Natural killer cell (primary cell): Measurements from ENCODE around the gene GABBR2. TPM values are rescaled to one million over a fixed set of nuclear protein-coding genes. Genes with fewer than 3 reads are reported as not detected.

Experiments used
- ATAC-seq, 3 donors: fragments of 150-1000 bp in 2 of 3; fragments of 200-7000 bp in 1 of 3; cut with Tn5 transposase; 1 replicate in 1 of 3; 2 replicates in 2 of 3; pipeline ENCODE4 v1.10.0; 2021; ENCODE audit warnings: mild to moderate bottlenecking in 2 of 3, moderate library complexity in 2 of 3
- DNase-seq, 2 donors: peaks; one replicate each; pipeline versions ENCODE4 v3.0.0 to v3.0.0-alpha.2; 2013 to 2021; ENCODE audit warnings: mixed read lengths in 1 of 2
- H3K27ac ChIP-seq: one replicate; pipeline ENCODE4 v1.5.1; 2013; ENCODE audit warnings: mild to moderate bottlenecking, low read length
- H3K27me3 ChIP-seq: one replicate; pipeline ENCODE4 v1.6.1; 2013; ENCODE audit warnings: low read length; ENCODE audit not compliant: control insufficient read depth, insufficient read depth
- H3K36me3 ChIP-seq: one replicate; pipeline ENCODE4 v1.6.1; 2013; ENCODE audit warnings: low read length; ENCODE audit not compliant: control insufficient read depth, insufficient read depth
- H3K4me1 ChIP-seq: one replicate; pipeline ENCODE4 v1.6.1; 2013; ENCODE audit warnings: low read length; ENCODE audit not compliant: control insufficient read depth, insufficient read depth
- H3K4me3 ChIP-seq: one replicate; pipeline ENCODE4 v1.5.1; 2013; ENCODE audit warnings: low read length
- H3K9me3 ChIP-seq: one replicate; pipeline ENCODE4 v1.6.1; 2013; ENCODE audit warnings: low read length; ENCODE audit not compliant: control insufficient read depth, insufficient read depth
- H3K27ac Mint-ChIP-seq, 2 donors: one replicate each; pipeline ENCODE4 v1.8.0; 2022; ENCODE audit warnings: mild to moderate bottlenecking in 2 of 2, mixed read lengths in 2 of 2, moderate library complexity in 1 of 2
- H3K27me3 Mint-ChIP-seq, 2 donors: one replicate each; pipeline ENCODE4 v1.8.0; 2022; ENCODE audit warnings: low read depth in 2 of 2, mixed read lengths in 2 of 2
- H3K36me3 Mint-ChIP-seq: one replicate; pipeline ENCODE4 v1.8.0; 2022; ENCODE audit warnings: mixed read lengths
- H3K4me1 Mint-ChIP-seq, 2 donors: one replicate each; pipeline ENCODE4 v1.8.0; 2022; ENCODE audit warnings: mixed read lengths in 2 of 2
- H3K4me3 Mint-ChIP-seq: one replicate; pipeline ENCODE4 v1.8.0; 2022; ENCODE audit warnings: mild to moderate bottlenecking, moderate library complexity, mixed read lengths
- H3K9me3 Mint-ChIP-seq, 2 donors: one replicate each; pipeline ENCODE4 v1.8.0; 2022; ENCODE audit warnings: mixed read lengths in 2 of 2
- CTCF ChIP-seq: fragments of 200-600 bp; IDR thresholded peaks from one replicate; pipeline ENCODE4 v1.8.0; 2022; ENCODE audit warnings: antibody characterized with exemption
- WGBS: methylation state at CpG from one replicate; pipeline ENCODE4 v1.1.7; 2013; ENCODE audit warnings: missing lambda C conversion rate; ENCODE audit not compliant: insufficient coverage; 5-methylcytosine and 5-hydroxymethylcytosine counted together
- intact Hi-C: fragments of 100-400 bp; cut with micrococcal nuclease; formaldehyde crosslinking; loops from one replicate; pipeline ENCODE4 v1.14.2; 2022
- total RNA-seq, 4 donors: library from RNA; stranded (reverse); fragments of 120-200 nt in 1 of 4; gene quantifications; one replicate each; pipeline versions ENCODE4 v1.2.3 to v1.2.4, GENCODE V29; 2013 to 2022

GABBR2 gene
- total RNA-seq, 3 donors from 2014 or later (not counting 1 experiment from before 2014, with no cell fraction given): not detected

GRCh38 chr9:98720402-98720801 is 11.7 kb upstream of the GABBR2 start:
- Histone ChIP-seq H3K36me3 (no peaks in the 10 kb centered on the region), H3K4me3 (no peak overlapping the region), H3K27me3 (peaks cover 3% of the 10 kb centered on the region), H3K27ac (no peak overlapping the region), H3K9me3 (no peaks in the 10 kb centered on the region), H3K4me1 (no peaks in the 10 kb centered on the region)
- H3K4me1 Mint-ChIP-seq: no peaks in the 10 kb centered on the region
- no peak for DNase-seq
- no peak for ATAC-seq
- TF ChIP-seq CTCF: no peak
- no peak overlapping the region for H3K4me3 Mint-ChIP-seq
- no peaks in the 10 kb centered on the region for H3K9me3 Mint-ChIP-seq
- no peaks in the 10 kb centered on the region for H3K36me3 Mint-ChIP-seq
- 73% methylated on average over 3 of the region's 4 CpGs for WGBS
- H3K27me3 Mint-ChIP-seq: peaks cover 18 to 25% of the 10 kb centered on the region in 2 donors
- intact Hi-C loops: no loop called here
- H3K27ac Mint-ChIP-seq: no peak overlapping the region

DNA sequence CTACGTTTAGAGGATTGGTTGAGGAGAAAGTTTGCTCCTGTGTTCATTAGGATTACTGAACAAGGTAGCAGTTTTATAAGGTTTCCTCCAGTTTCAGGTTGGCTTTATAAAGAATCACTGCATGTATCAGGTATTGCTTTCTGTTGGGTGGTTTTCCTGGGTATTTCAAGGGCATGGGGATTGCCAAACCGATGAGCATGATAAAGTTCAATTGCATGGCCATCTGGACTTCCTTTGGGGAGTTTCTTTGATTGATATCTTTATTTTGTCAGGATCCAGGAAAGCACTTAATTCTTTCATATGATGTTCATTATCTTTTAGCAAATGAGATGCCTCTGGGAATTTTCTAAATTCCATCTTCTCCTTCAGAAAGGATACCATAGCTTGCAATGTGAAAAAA is 10.3 kb upstream of the GABBR2 start:
- Mint-ChIP-seq H3K36me3 (no peaks in the 10 kb centered on the region), H3K27me3 (peaks cover 22 to 27% of the 10 kb centered on the region in 2 donors), H3K27ac (no peak overlapping the region), H3K9me3 (no peaks in the 10 kb centered on the region), H3K4me3 (no peak overlapping the region), H3K4me1 (no peaks in the 10 kb centered on the region)
- intact Hi-C loops: no loop called here
- no peak for TF ChIP-seq CTCF
- Histone ChIP-seq H3K27ac (no peak overlapping the region), H3K4me3 (no peak overlapping the region), H3K27me3 (peaks cover 3% of the 10 kb centered on the region), H3K4me1 (no peaks in the 10 kb centered on the region), H3K36me3 (no peaks in the 10 kb centered on the region), H3K9me3 (no peaks in the 10 kb centered on the region)
- DNase-seq (no peak), ATAC-seq (no peak)
- 50% methylated on average over 2 of the region's 2 CpGs for WGBS

GRCh38 chr9:98714833-98715232 is 6.1 kb upstream of the GABBR2 start:
- H3K9me3 Mint-ChIP-seq: no peaks in the 10 kb centered on the region
- no peak for TF ChIP-seq CTCF

GRCh38 chr9:98712987-98713386 is 4.3 kb upstream of the GABBR2 start:
- no peaks in the 10 kb centered on the region for H3K36me3 Mint-ChIP-seq
- H3K9me3 Mint-ChIP-seq: no peaks in the 10 kb centered on the region
- H3K27ac ChIP-seq: no peak overlapping the region
- H3K4me3 ChIP-seq: no peak overlapping the region
- no peaks in the 10 kb centered on the region for H3K4me1 ChIP-seq
- DNase-seq: no peak
- H3K4me3 Mint-ChIP-seq: no peak overlapping the region
- TF ChIP-seq CTCF: no peak
- peaks cover 46 to 49% of the 10 kb centered on the region in 2 donors for H3K27me3 Mint-ChIP-seq
- ATAC-seq: no peak
- H3K27ac Mint-ChIP-seq: no peak overlapping the region
- intact Hi-C loops: no loop called here
- no peaks in the 10 kb centered on the region for H3K9me3 ChIP-seq
- H3K4me1 Mint-ChIP-seq: no peaks in the 10 kb centered on the region
- H3K27me3 ChIP-seq: peaks cover 7% of the 10 kb centered on the region
- H3K36me3 ChIP-seq: no peaks in the 10 kb centered on the region

More at GRCh38 chr9:98714833-98715232, 6.1 kb upstream of the GABBR2 start:
- H3K4me1 ChIP-seq: no peaks in the 10 kb centered on the region
- no peak overlapping the region for H3K4me3 Mint-ChIP-seq
- ATAC-seq (no peak), DNase-seq (no peak)
- H3K4me3 ChIP-seq: no peak overlapping the region
- H3K9me3 ChIP-seq: no peaks in the 10 kb centered on the region
- peaks cover 6% of the 10 kb centered on the region for H3K27me3 ChIP-seq
- H3K4me1 Mint-ChIP-seq: no peaks in the 10 kb centered on the region
- H3K27ac ChIP-seq: no peak overlapping the region
- no peak overlapping the region for H3K27ac Mint-ChIP-seq
- no peaks in the 10 kb centered on the region for H3K36me3 Mint-ChIP-seq
- H3K27me3 Mint-ChIP-seq: peaks cover 42 to 46% of the 10 kb centered on the region in 2 donors
- H3K36me3 ChIP-seq: no peaks in the 10 kb centered on the region
- intact Hi-C loops: no loop called here
- 45% methylated on average over 1 of the region's 1 CpG for WGBS
